Neural progenitor cell (in vitro differentiated cells): ENCODE data around the gene EXOSC7.

Experiments
- EZH2 ChIP-seq: fragments of 200-600 bp; sonication (generic); IDR thresholded peaks from 2 replicates; pipeline ENCODE4 v1.6.1; 2017; ENCODE audit warnings: antibody characterized with exemption, mild to moderate bottlenecking, moderate library complexity
- EZH2phosphoT487 ChIP-seq: fragments of 200-600 bp; sonication (generic); IDR thresholded peaks from 2 replicates; pipeline ENCODE4 v1.6.1; 2017; ENCODE audit warnings: antibody characterized with exemption
- TF ChIP-seq, protein P1 (sequence below): fragments of 200-600 bp; sonication (generic); IDR thresholded peaks from 2 replicates; pipeline ENCODE4 v1.5.1; 2017; ENCODE audit warnings: antibody characterized with exemption, mild to moderate bottlenecking

DNA sequence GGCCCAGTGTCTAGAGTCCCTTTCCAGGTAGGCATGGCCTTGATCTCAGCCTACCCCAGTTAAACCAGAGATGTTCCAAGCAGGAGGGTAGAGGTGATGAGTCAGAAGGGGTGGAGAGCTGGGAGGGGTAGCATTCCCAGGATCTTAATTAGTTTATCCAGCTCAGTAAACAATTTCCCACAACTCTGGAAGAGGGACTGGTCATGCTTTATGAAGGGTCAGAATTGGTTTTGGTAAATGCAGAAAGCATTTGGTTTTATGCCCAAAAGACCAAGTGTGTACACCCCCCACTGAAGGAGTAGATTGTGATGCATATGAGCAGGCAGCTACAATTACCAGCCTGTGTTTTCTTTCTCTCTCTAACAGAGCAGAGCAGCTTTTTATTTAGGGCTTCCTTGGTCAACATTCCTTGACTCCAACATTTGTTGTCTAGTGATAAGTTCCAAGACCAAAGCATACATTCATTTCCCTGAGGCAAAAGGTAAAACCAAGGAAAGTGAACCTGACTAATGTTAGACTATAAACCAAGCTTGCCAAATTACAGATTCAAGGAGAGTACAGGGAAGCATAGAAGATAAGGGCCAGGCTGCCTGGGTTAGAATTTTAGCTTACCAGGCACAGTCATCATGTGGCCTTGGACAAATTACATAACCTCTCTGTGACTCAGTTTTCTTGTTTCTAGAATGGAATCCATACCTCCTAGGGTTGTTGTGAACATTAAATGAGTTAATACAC is 17.6 kb downstream of the EXOSC7 start:
- TF ChIP-seq, protein P1, sequence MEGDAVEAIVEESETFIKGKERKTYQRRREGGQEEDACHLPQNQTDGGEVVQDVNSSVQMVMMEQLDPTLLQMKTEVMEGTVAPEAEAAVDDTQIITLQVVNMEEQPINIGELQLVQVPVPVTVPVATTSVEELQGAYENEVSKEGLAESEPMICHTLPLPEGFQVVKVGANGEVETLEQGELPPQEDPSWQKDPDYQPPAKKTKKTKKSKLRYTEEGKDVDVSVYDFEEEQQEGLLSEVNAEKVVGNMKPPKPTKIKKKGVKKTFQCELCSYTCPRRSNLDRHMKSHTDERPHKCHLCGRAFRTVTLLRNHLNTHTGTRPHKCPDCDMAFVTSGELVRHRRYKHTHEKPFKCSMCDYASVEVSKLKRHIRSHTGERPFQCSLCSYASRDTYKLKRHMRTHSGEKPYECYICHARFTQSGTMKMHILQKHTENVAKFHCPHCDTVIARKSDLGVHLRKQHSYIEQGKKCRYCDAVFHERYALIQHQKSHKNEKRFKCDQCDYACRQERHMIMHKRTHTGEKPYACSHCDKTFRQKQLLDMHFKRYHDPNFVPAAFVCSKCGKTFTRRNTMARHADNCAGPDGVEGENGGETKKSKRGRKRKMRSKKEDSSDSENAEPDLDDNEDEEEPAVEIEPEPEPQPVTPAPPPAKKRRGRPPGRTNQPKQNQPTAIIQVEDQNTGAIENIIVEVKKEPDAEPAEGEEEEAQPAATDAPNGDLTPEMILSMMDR, result no peak
- no peak for TF ChIP-seq EZH2phosphoT487
- no peak for TF ChIP-seq EZH2
